Neutrophil (primary cell): ENCODE results near the gene BRD7.

Experiments
- H3K27ac ChIP-seq: fragments of 200-600 bp; sonication (generic); 2 replicates; pipeline ENCODE4 v1.5.1; 2016; ENCODE audit warnings: mild to moderate bottlenecking, moderate library complexity
- H3K27me3 ChIP-seq: fragments of 200-600 bp; sonication (generic); 2 replicates; pipeline ENCODE4 v1.6.0; 2016; ENCODE audit warnings: mild to moderate bottlenecking
- H3K36me3 ChIP-seq: fragments of 200-600 bp; sonication (generic); 2 replicates; pipeline ENCODE4 v1.5.1; 2017
- H3K4me1 ChIP-seq, 2 experiments: fragments of 200-600 bp in 1 of 2; sonication (generic) in 1 of 2; 1 replicate in 1 of 2; 2 replicates in 1 of 2; pipeline versions ENCODE4 v1.5.1 to v1.6.1; 2013 to 2016; ENCODE audit warnings: low read depth in 1 of 2, low read length in 1 of 2, mild to moderate bottlenecking in 1 of 2, moderate library complexity in 1 of 2; ENCODE audit not compliant: control insufficient read depth in 1 of 2, insufficient read depth in 1 of 2
- H3K4me3 ChIP-seq, 2 experiments: fragments of 200-600 bp in 1 of 2; sonication (generic) in 1 of 2; 1 replicate in 1 of 2; 2 replicates in 1 of 2; pipeline ENCODE4 v1.5.1; 2013 to 2016; ENCODE audit warnings: low read depth in 1 of 2, low read length in 1 of 2, mild to moderate bottlenecking in 1 of 2, moderate library complexity in 1 of 2
- H3K9me3 ChIP-seq: fragments of 200-600 bp; sonication (generic); 2 replicates; pipeline ENCODE4 v1.5.1; 2016
- CTCF ChIP-seq: fragments of 200-600 bp; sonication (generic); IDR thresholded peaks from 2 replicates; pipeline ENCODE4 v1.5.1; 2016; ENCODE audit warnings: antibody characterized with exemption

Gene BRD7

GRCh38 chr16:50285406-50286003 is 83.3 kb downstream of the BRD7 start:
- peak overlapping the region; percentile 88 for H3K27ac ChIP-seq
- peaks cover 48 to 54% of the 10 kb centered on the region in 2 experiments for H3K4me1 ChIP-seq
- TF ChIP-seq CTCF = no peak

GRCh38 chr16:50284131-50284911 is 84.5 kb downstream of the BRD7 start:
- Histone ChIP-seq H3K4me3 (peak overlapping the region in 1 of 2 experiments; percentile 12), H3K27ac (peak overlapping the region; percentile 88)

More at GRCh38 chr16:50285406-50286003, 83.3 kb downstream of the BRD7 start:
- Histone ChIP-seq H3K4me3 (no peak overlapping the region), H3K27me3 (no peaks in the 10 kb centered on the region), H3K9me3 (no peaks in the 10 kb centered on the region), H3K36me3 (peaks cover 36% of the 10 kb centered on the region)

GRCh38 chr16:50282955-50283631 is 85.7 kb downstream of the BRD7 start:
- H3K9me3 ChIP-seq = no peaks in the 10 kb centered on the region
- H3K36me3 ChIP-seq = peaks cover 12% of the 10 kb centered on the region
- H3K27me3 ChIP-seq = no peaks in the 10 kb centered on the region
- no peak for TF ChIP-seq CTCF
- peak overlapping the region; percentile 88 for H3K27ac ChIP-seq
- H3K4me3 ChIP-seq = peak overlapping the region in 1 of 2 experiments; percentile 67
- peaks cover 70 to 75% of the 10 kb centered on the region in 2 experiments for H3K4me1 ChIP-seq

More at GRCh38 chr16:50284131-50284911, 84.5 kb downstream of the BRD7 start:
- no peaks in the 10 kb centered on the region for H3K9me3 ChIP-seq
- peaks cover 60 to 66% of the 10 kb centered on the region in 2 experiments for H3K4me1 ChIP-seq
- no peak for TF ChIP-seq CTCF
- peaks cover 24% of the 10 kb centered on the region for H3K36me3 ChIP-seq
- H3K27me3 ChIP-seq = no peaks in the 10 kb centered on the region

- H3K27ac ChIP-seq = peak overlapping the region; percentile 88
- H3K4me1 ChIP-seq = peaks cover 74 to 78% of the 10 kb centered on the region in 2 experiments
- peak; percentile 67 for TF ChIP-seq CTCF
- no peaks in the 10 kb centered on the region for H3K9me3 ChIP-seq
- H3K27me3 ChIP-seq = no peaks in the 10 kb centered on the region
- peak overlapping the region; percentile 56 to 67 for H3K4me3 ChIP-seq
- H3K36me3 ChIP-seq = peaks cover 6% of the 10 kb centered on the region
Measured at GRCh38 chr16:50282010-50282538, 86.7 kb downstream of the BRD7 start.

DNA sequence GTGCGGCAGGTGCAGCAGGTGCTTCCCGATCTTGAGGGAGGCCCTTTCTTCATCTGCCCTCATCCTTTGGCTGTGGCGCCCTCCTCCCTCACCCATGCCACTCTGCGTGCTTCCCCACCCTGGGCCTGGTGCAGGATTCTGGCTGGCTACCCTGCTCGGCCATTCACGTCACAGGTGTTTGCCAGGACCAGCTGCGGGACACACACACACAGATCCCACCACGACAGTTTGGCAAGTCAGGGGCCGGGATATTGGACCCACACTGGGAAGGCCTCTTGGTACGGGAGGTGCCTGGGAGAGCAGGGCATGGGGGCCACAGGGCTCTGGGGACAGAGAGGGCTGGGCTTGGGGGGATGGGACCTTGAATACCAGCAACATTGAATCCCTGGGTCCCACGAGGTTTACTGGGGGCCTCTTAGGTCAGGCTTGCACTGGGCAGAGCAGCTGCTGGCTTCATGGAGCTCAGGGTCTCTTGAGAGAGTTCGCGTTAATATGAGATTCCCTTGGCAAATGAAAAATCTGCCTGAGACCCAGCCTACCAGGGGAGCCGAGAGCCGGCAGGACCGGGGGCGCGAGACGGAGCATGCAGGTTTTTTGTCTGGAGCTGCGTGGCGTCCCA is 87.3 kb downstream of the BRD7 start:
- Histone ChIP-seq H3K27me3 (no peaks in the 10 kb centered on the region), H3K9me3 (no peaks in the 10 kb centered on the region), H3K36me3 (peaks cover 1% of the 10 kb centered on the region), H3K4me1 (peaks cover 79 to 84% of the 10 kb centered on the region in 2 experiments), H3K4me3 (peak overlapping the region; percentile 56 to 67), H3K27ac (peak overlapping the region; percentile 88)
- no peak for TF ChIP-seq CTCF
